H1 (cell line): ENCODE measurements around the gene CTTNBP2NL.

Source experiments
- EGR1 ChIP-seq: IDR thresholded peaks from 2 replicates; pipeline ENCODE4 v1.6.1; 2011; ENCODE audit warnings: low read depth, low read length, borderline replicate concordance
- EP300 ChIP-seq, 2 experiments: IDR thresholded peaks; 1 replicate in 1 of 2; 2 replicates in 1 of 2; pipeline ENCODE4 v1.6.1; 2011 to 2012; ENCODE audit warnings: low read depth in 2 of 2, low read length in 2 of 2, mild to moderate bottlenecking in 2 of 2, borderline replicate concordance in 1 of 2, inconsistent platforms in 1 of 2, moderate library complexity in 1 of 2
- EZH2 ChIP-seq: fragments of 200-600 bp; sonication (generic); IDR thresholded peaks from 2 replicates; pipeline ENCODE4 v1.7.1; 2012; ENCODE audit warnings: low read depth, mild to moderate bottlenecking, moderate library complexity, low read length, inconsistent platforms; ENCODE audit not compliant: severe bottlenecking
- KDM4A ChIP-seq: IDR thresholded peaks from one replicate; pipeline ENCODE4 v1.7.1; 2012; ENCODE audit warnings: low read depth, mild to moderate bottlenecking, moderate library complexity, low read length, inconsistent platforms; ENCODE audit not compliant: severe bottlenecking
- PHF8 ChIP-seq: fragments of 200-600 bp; sonication (generic); conservative IDR thresholded peaks from 2 replicates; pipeline ENCODE4 v1.7.1; 2012; ENCODE audit warnings: low read depth, mild to moderate bottlenecking, inconsistent platforms, low read length, moderate library complexity
- POLR2A ChIP-seq, 2 experiments: IDR thresholded peaks; 1 replicate in 1 of 2; 2 replicates in 1 of 2; pipeline ENCODE4 v1.6.1; 2011; ENCODE audit warnings: low read depth in 2 of 2, low read length in 2 of 2, mild to moderate bottlenecking in 2 of 2; ENCODE audit errors: control extremely low read depth in 1 of 2
- POLR2AphosphoS5 ChIP-seq: IDR thresholded peaks from 2 replicates; pipeline ENCODE4 v1.6.1; 2011; ENCODE audit warnings: low read depth, low read length
- RFX5 ChIP-seq: IDR thresholded peaks from 2 replicates; pipeline ENCODE4 v1.6.1; 2011; ENCODE audit warnings: low read depth, low read length, improper control_type of control experiment, borderline replicate concordance
- SAP30 ChIP-seq: fragments of 300-600 bp; sonication (generic); IDR thresholded peaks from 2 replicates; pipeline ENCODE4 v1.7.1; 2012; ENCODE audit warnings: low read length, moderate library complexity, mild to moderate bottlenecking, inconsistent platforms; ENCODE audit not compliant: insufficient read depth, insufficient replicate concordance
- SP1 ChIP-seq: IDR thresholded peaks from 2 replicates; pipeline ENCODE4 v1.6.1; 2011; ENCODE audit warnings: low read depth, low read length
- TF ChIP-seq, protein P1 (sequence below), 3 experiments: IDR thresholded peaks; 1 replicate in 2 of 3; 2 replicates in 1 of 3; pipeline versions ENCODE4 v1.5.1 to v1.6.1; 2011; ENCODE audit warnings: low read length in 3 of 3, mild to moderate bottlenecking in 3 of 3, inconsistent platforms in 2 of 3, low read depth in 1 of 3, moderate library complexity in 1 of 3; ENCODE audit not compliant: insufficient read depth in 1 of 3; ENCODE audit errors: control extremely low read depth in 1 of 3

DNA sequence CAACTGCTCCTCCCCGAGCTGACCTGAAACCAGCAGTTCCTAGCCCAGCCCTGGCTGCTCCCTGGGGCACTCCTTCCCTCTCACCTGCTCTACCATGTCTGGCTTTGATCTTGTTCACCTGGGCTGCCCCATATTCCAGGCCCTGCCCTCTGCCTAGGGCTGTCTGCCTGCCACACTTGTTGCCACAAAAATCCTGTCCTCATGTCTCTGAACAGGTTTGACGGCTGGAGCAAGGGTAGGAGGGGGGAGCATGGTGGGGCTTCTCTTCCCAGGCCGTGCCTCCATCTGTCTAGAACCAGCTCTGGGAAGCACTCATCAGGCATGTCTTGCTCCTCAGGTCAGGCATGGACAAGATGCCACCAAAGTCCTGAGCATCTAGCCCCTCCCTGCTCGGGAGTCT, 68.5 kb downstream of the CTTNBP2NL start:
- no peak for TF ChIP-seq POLR2AphosphoS5
- TF ChIP-seq, protein P1, sequence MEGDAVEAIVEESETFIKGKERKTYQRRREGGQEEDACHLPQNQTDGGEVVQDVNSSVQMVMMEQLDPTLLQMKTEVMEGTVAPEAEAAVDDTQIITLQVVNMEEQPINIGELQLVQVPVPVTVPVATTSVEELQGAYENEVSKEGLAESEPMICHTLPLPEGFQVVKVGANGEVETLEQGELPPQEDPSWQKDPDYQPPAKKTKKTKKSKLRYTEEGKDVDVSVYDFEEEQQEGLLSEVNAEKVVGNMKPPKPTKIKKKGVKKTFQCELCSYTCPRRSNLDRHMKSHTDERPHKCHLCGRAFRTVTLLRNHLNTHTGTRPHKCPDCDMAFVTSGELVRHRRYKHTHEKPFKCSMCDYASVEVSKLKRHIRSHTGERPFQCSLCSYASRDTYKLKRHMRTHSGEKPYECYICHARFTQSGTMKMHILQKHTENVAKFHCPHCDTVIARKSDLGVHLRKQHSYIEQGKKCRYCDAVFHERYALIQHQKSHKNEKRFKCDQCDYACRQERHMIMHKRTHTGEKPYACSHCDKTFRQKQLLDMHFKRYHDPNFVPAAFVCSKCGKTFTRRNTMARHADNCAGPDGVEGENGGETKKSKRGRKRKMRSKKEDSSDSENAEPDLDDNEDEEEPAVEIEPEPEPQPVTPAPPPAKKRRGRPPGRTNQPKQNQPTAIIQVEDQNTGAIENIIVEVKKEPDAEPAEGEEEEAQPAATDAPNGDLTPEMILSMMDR (IDR thresholded peaks at IDR 0.05; ENCODE audit: control extremely low read depth in 1 of 3, insufficient read depth in 1 of 3, low read depth in 1 of 3, low read length in 3 of 3): no peak
- TF ChIP-seq RFX5: no peak
- no peak for TF ChIP-seq EZH2
- TF ChIP-seq SP1: no peak
- TF ChIP-seq PHF8: no peak
- TF ChIP-seq EGR1: no peak
- no peak for TF ChIP-seq KDM4A
- no peak for TF ChIP-seq SAP30
- no peak for TF ChIP-seq POLR2A (IDR thresholded peaks at IDR 0.05; ENCODE audit: control extremely low read depth in 1 of 2, low read depth in 2 of 2, low read length in 2 of 2)
- no peak for TF ChIP-seq EP300 (IDR thresholded peaks at IDR 0.05; ENCODE audit: borderline replicate concordance in 1 of 2, low read depth in 2 of 2, low read length in 2 of 2)
